Coronary artery (tissue), 2 donors: Measurements from ENCODE around the gene NUP210.
"Not testable (repeated sequence)": the region's sequence is repeated elsewhere in the genome, so short reads cannot be mapped to it uniquely, and the experiment has no call there.

Experiments
- DNase-seq: peaks from one replicate; pipeline ENCODE4 v3.0.0-alpha.2; 2017; ENCODE audit warnings: low spot score
- H3K27ac ChIP-seq, 2 donors: fragments of 200-600 bp; sonication (generic); one replicate each; pipeline ENCODE4 v1.5.1; 2016 to 2019
- H3K4me3 ChIP-seq: fragments of 200-600 bp; sonication (generic); 2 replicates; pipeline ENCODE4 v1.5.1; 2016; ENCODE audit warnings: mild to moderate bottlenecking, moderate library complexity
- CTCF ChIP-seq: fragments of 200-600 bp; sonication (generic); IDR thresholded peaks from one replicate; pipeline ENCODE4 v1.5.1; 2019; ENCODE audit warnings: antibody characterized with exemption

NUP210 gene

GRCh38 chr3:13379201-13379830, 40.8 kb downstream of the NUP210 start:
- TF ChIP-seq CTCF = no peak
- Histone ChIP-seq H3K27ac (peak overlapping the region; percentile 51 to 82), H3K4me3 (peak overlapping the region; percentile 57)
- DNase-seq = peak; percentile 84

- H3K27ac ChIP-seq = no peak overlapping the region
- no peak for TF ChIP-seq CTCF
- H3K4me3 ChIP-seq = no peak overlapping the region
- DNase-seq = no peak
Observed at GRCh38 chr3:13378155-13378554, 42.0 kb downstream of the NUP210 start.

GRCh38 chr3:13377741-13378140, 42.4 kb downstream of the NUP210 start:
- not testable (repeated sequence) for H3K4me3 ChIP-seq, H3K27ac ChIP-seq, DNase-seq

GRCh38 chr3:13377021-13377420, 43.1 kb downstream of the NUP210 start:
- no peak for TF ChIP-seq CTCF
- DNase-seq = no peak

GRCh38 chr3:13376091-13376490, 44.0 kb downstream of the NUP210 start:
- Histone ChIP-seq H3K4me3 (no peak overlapping the region), H3K27ac (no peak overlapping the region)
- DNase-seq = no peak
- no peak for TF ChIP-seq CTCF

More at GRCh38 chr3:13377021-13377420, 43.1 kb downstream of the NUP210 start:
- H3K4me3 ChIP-seq = no peak overlapping the region
- no peak overlapping the region for H3K27ac ChIP-seq

- Histone ChIP-seq H3K4me3 (no peak overlapping the region), H3K27ac (no peak overlapping the region)
- DNase-seq = no peak
- no peak for TF ChIP-seq CTCF
Observed at GRCh38 chr3:13375464-13375863, 44.7 kb downstream of the NUP210 start.

- TF ChIP-seq CTCF = no peak
- Histone ChIP-seq H3K4me3 (no peak overlapping the region), H3K27ac (no peak overlapping the region)
- DNase-seq = no peak
Observed at GRCh38 chr3:13373975-13374586, 46.0 kb downstream of the NUP210 start.
